Stomach (tissue), 9 donors: ENCODE data around the gene ZNF578. TPM values are rescaled to one million over a fixed set of nuclear protein-coding genes. Genes with fewer than 3 reads are reported as not detected.
A peak's percentile ranks its signal among the peaks of the same experiment; 100 is the strongest.
"Not testable (repeated sequence)": the region's sequence is repeated elsewhere in the genome, so short reads cannot be mapped to it uniquely, and the experiment has no call there.

Experiments used
- DNase-seq, 2 donors: peaks; one replicate each; pipeline versions ENCODE4 v3.0.0 to v3.0.0-alpha.2; 2013 to 2019
- H3K27ac ChIP-seq, 5 donors: fragments of 200-600 bp in 4 of 5; sonication (generic) in 4 of 5; one replicate each; pipeline ENCODE4 v1.5.1; 2013 to 2019; ENCODE audit warnings: mild to moderate bottlenecking in 1 of 5, moderate library complexity in 1 of 5
- H3K27me3 ChIP-seq, 3 donors: fragments of 200-600 bp; sonication (generic); one replicate each; pipeline ENCODE4 v1.5.1; 2017 to 2019; ENCODE audit warnings: mixed run types in 1 of 3
- H3K36me3 ChIP-seq, 4 donors: fragments of 200-600 bp; sonication (generic); 1 replicate in 3 of 4; 2 replicates in 1 of 4; pipeline ENCODE4 v1.5.1; 2016 to 2019
- H3K4me1 ChIP-seq, 4 donors: fragments of 200-600 bp; sonication (generic); one replicate each; pipeline ENCODE4 v1.5.1; 2016 to 2019
- H3K4me3 ChIP-seq, 4 donors: fragments of 200-600 bp; sonication (generic) in 3 of 4; one replicate each; pipeline ENCODE4 v1.5.1; 2016 to 2019; ENCODE audit warnings: mild to moderate bottlenecking in 1 of 4
- H3K9me3 ChIP-seq, 4 donors: fragments of 200-600 bp; sonication (generic); one replicate each; pipeline ENCODE4 v1.5.1; 2016 to 2019
- EP300 ChIP-seq: sonication (generic); formaldehyde crosslinking; IDR thresholded peaks from one replicate; pipeline ENCODE4 v1.6.1; 2017; ENCODE audit warnings: antibody characterized with exemption
- POLR2A ChIP-seq, 4 donors: fragments of 450-650 bp; IDR thresholded peaks; one replicate each; pipeline ENCODE4 v1.6.1; 2016; ENCODE audit warnings: antibody characterized with exemption in 4 of 4, control low read depth in 2 of 4, mild to moderate bottlenecking in 1 of 4, moderate library complexity in 1 of 4
- POLR2AphosphoS5 ChIP-seq, 3 donors: sonication (generic); formaldehyde crosslinking; IDR thresholded peaks; one replicate each; pipeline ENCODE4 v1.6.1; 2016; ENCODE audit warnings: antibody characterized with exemption in 3 of 3
- WGBS, 5 donors: extraction: QIAGEN DNeasy Blood & Tissue Kit in 3 of 5; methylation state at CpG; one replicate each; pipeline versions ENCODE4 v1.1.5 to v1.1.7; 2013 to 2018; 5-methylcytosine and 5-hydroxymethylcytosine counted together
- intact Hi-C: fragments of 100-400 bp; cut with DNase I; formaldehyde crosslinking; loops from one replicate; pipeline ENCODE4 v1.15.1; 2023; ENCODE audit warnings: low total_unique reads
- polyA plus RNA-seq, 3 donors: library from polyadenylated mRNA; stranded (reverse); fragments of 200-250 nt; gene quantifications; one replicate each; pipeline ENCODE4 v1.2.3, GENCODE V29; 2013
- total RNA-seq, 5 donors: library from RNA; depleted of rRNA; stranded (reverse); fragments of >200 nt; gene quantifications; one replicate each; pipeline versions ENCODE4 v1.1.0 to v1.2.3, GENCODE V29; 2014 to 2016
- TF ChIP-seq, protein P1 (sequence below), 7 experiments: fragments of 450-650 bp in 4 of 7; fragments of 200-600 bp in 3 of 7; sonication (generic) in 3 of 7; IDR thresholded peaks; one replicate each; pipeline ENCODE4 v1.5.1; 2016 to 2019; ENCODE audit warnings: antibody characterized with exemption in 7 of 7, control low read depth in 2 of 7, mild to moderate bottlenecking in 1 of 7
- donor health status: healthy with polysubstance abuse.
- donor health status: Bipolar disorder and iron deficiency.
- donor health status: healthy.

Gene ZNF578
- total and polyA plus RNA-seq, 8 donors = 0.25 to 4.4 (median 0.44) TPM; not detected in 4

GRCh38 chr19:52507266-52507665 lies 53.9 kb downstream of the ZNF578 start:
- Histone ChIP-seq H3K9me3 (peaks cover 10 to 99% (median 60%) of the 10 kb centered on the region in 4 donors), H3K27me3 (no peaks in the 10 kb centered on the region), H3K27ac (no peak overlapping the region), H3K36me3 (peaks cover 7 to 96% (median 38%) of the 10 kb centered on the region in 4 donors), H3K4me3 (no peak overlapping the region), H3K4me1 (no peaks in the 10 kb centered on the region)
- intact Hi-C loops = no loop called here
- TF ChIP-seq POLR2A (IDR thresholded peaks at IDR 0.05) (no peak), POLR2AphosphoS5 (IDR thresholded peaks at IDR 0.05) (no peak), EP300 (no peak)
- TF ChIP-seq, protein P1, sequence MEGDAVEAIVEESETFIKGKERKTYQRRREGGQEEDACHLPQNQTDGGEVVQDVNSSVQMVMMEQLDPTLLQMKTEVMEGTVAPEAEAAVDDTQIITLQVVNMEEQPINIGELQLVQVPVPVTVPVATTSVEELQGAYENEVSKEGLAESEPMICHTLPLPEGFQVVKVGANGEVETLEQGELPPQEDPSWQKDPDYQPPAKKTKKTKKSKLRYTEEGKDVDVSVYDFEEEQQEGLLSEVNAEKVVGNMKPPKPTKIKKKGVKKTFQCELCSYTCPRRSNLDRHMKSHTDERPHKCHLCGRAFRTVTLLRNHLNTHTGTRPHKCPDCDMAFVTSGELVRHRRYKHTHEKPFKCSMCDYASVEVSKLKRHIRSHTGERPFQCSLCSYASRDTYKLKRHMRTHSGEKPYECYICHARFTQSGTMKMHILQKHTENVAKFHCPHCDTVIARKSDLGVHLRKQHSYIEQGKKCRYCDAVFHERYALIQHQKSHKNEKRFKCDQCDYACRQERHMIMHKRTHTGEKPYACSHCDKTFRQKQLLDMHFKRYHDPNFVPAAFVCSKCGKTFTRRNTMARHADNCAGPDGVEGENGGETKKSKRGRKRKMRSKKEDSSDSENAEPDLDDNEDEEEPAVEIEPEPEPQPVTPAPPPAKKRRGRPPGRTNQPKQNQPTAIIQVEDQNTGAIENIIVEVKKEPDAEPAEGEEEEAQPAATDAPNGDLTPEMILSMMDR (IDR thresholded peaks at IDR 0.05) = no peak
- WGBS, 5 donors = 91 to 96% (median 94%) methylated on average over 5 of the region's 5 CpGs
- no peak for DNase-seq

DNA sequence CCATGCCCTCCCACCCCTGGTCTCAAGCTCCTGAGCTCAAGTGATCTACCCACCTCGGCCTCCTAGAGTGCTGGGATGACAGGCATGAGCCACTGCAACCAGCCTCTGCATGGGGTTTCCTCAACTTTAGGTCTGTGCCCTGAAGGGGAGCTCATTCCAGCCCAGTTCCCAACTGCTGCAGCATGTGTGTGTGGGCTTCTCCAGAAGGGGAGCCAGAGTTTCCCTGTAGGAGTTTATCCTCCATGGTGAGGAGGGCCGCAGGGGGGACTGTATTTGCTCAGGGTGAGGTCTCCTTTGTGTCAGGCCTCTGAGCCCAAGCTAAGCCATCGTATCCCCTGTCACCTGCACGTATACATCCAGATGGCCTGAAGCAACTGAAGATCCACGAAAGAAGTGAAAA lies 62.8 kb downstream of the ZNF578 start:
- H3K36me3 ChIP-seq = peaks cover 0 to 33% (median 2%) of the 10 kb centered on the region in 4 donors
- intact Hi-C loops = no loop called here
- H3K4me1 ChIP-seq = no peaks in the 10 kb centered on the region
- H3K27me3 ChIP-seq = no peaks in the 10 kb centered on the region
- no peak for DNase-seq
- H3K9me3 ChIP-seq = peaks cover 4 to 93% (median 62%) of the 10 kb centered on the region in 4 donors
- TF ChIP-seq POLR2AphosphoS5 (IDR thresholded peaks at IDR 0.05) (no peak), EP300 (no peak), POLR2A (IDR thresholded peaks at IDR 0.05) (no peak)
- TF ChIP-seq, protein P1 (IDR thresholded peaks at IDR 0.05) = no peak
- no peak overlapping the region for H3K27ac ChIP-seq
- WGBS, 5 donors = 69 to 80% (median 79%) methylated on average over 5 of the region's 5 CpGs
- H3K4me3 ChIP-seq = no peak overlapping the region

GRCh38 chr19:52518646-52519045 lies 65.3 kb downstream of the ZNF578 start:
- H3K9me3 ChIP-seq = peaks cover 4 to 85% (median 55%) of the 10 kb centered on the region in 4 donors
- H3K4me1 ChIP-seq = no peaks in the 10 kb centered on the region
- no peak overlapping the region for H3K27ac ChIP-seq
- DNase-seq = no peak
- H3K27me3 ChIP-seq = no peaks in the 10 kb centered on the region
- 10 to 29% (median 13%) methylated on average over 2 of the region's 2 CpGs for WGBS, 5 donors
- peaks cover 0 to 22% (median 0%) of the 10 kb centered on the region in 4 donors for H3K36me3 ChIP-seq
- TF ChIP-seq EP300 (no peak), POLR2AphosphoS5 (IDR thresholded peaks at IDR 0.05) (no peak), POLR2A (IDR thresholded peaks at IDR 0.05) (no peak)
- TF ChIP-seq, protein P1 (IDR thresholded peaks at IDR 0.05) = no peak
- H3K4me3 ChIP-seq = no peak overlapping the region
- intact Hi-C loops = no loop called here

DNA sequence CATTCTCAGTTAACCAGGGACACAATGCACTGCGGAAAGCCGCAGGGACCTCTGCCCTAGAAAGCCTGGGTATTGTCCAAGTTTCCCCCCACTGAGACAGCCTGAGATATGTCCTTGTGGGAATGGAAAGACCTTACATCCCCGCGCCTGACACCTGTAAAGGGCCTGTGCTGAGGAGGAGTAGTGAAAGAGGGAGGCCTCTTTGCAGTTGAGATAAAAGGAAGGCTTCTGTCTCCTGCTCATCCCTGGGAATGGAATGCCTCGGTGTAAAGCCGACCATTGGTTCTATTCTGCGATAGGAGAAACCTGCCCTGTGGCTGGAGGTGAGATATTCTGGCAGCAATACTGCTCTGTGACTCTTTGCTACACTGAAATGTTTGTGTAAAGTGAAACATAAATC lies 65.8 kb downstream of the ZNF578 start:
- DNase-seq = peak in 1 of 2 donors; percentile 36
- intact Hi-C loops, H3K4me3 ChIP-seq, H3K27ac ChIP-seq, H3K4me1 ChIP-seq, H3K27me3 ChIP-seq: not testable (repeated sequence)
- H3K36me3 ChIP-seq = peaks cover 0 to 22% (median 0%) of the 10 kb centered on the region in 4 donors
- 32 to 51% (median 38%) methylated on average over 5 to 7 of the region's 7 CpGs for WGBS, 5 donors
- H3K9me3 ChIP-seq = peaks cover 4 to 82% (median 54%) of the 10 kb centered on the region in 4 donors

GRCh38 chr19:52520013-52520412 lies 66.7 kb downstream of the ZNF578 start:
- peaks cover 4 to 81% (median 50%) of the 10 kb centered on the region in 4 donors for H3K9me3 ChIP-seq
- WGBS, 5 donors = 34 to 53% (median 41%) methylated on average over 4 of the region's 4 CpGs
- H3K27me3 ChIP-seq = no peaks in the 10 kb centered on the region
- intact Hi-C loops = no loop called here
- H3K36me3 ChIP-seq = peaks cover 0 to 18% (median 0%) of the 10 kb centered on the region in 4 donors
- H3K4me1 ChIP-seq = no peaks in the 10 kb centered on the region
- DNase-seq = peak in 1 of 2 donors; percentile 42
- no peak overlapping the region for H3K27ac ChIP-seq
- TF ChIP-seq, protein P1 (IDR thresholded peaks at IDR 0.05) = no peak
- no peak for TF ChIP-seq POLR2A (IDR thresholded peaks at IDR 0.05)
- no peak for TF ChIP-seq POLR2AphosphoS5 (IDR thresholded peaks at IDR 0.05)
- H3K4me3 ChIP-seq = no peak overlapping the region
